ENCODE results near the gene PKNOX2. TPM values are rescaled to one million over a fixed set of nuclear protein-coding genes. Genes with fewer than 3 reads are reported as not detected.

The PKNOX2 gene
- total RNA-seq, 2 experiments from 2014 or later = not detected

DNA sequence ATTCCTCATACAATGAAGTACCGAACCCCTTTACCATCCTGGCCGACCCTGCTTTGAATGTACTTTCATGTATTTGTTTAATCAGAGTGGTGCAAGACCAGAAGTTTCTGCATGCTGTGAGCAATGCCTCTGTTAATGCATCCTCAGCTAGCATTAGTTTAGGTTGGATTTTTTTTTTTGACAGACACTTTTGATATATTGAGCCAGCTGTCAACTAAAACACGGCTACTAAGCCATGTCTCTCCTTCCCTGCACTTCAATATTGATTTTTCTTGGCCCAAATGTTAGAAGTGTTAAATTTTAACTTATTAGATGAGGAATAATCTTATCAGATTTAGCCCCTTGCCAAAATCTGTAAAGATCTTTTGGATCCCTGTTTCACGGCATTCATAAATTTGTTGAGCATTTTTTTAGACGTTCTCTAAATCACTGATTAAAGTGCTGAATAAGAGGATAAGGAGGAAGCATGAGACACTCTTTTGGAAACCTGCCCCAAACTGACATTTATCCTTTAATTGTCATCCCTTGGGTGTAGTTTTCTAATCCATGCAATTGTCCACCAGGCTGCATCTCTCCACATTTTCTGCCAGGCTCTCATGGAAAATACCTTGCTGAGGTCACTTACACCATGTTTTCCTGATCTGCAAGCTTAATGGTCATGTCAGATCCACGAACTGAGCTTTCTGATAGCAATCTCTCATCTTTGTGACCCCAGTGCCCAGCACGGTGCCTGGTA is 200.8 kb downstream of the PKNOX2 start:
- Mint-ChIP-seq H3K36me3 (no peaks in the 10 kb centered on the region), H3K4me1 (ENCODE audit: low read depth) (peaks cover 2% of the 10 kb centered on the region), H3K27ac (no peak overlapping the region), H3K4me3 (no peak overlapping the region), H3K9me3 (no peaks in the 10 kb centered on the region), H3K27me3 (peaks cover 5% of the 10 kb centered on the region)
- ChIA-PET CTCF (no interaction called here), POLR2A (no interaction called here)
- no peak for DNase-seq
- intact Hi-C loops (cut with micrococcal nuclease) = no loop called here

- CTCF ChIA-PET = interaction anchor here (1.0 to 1.2 kb wide), 2 partner anchors 11 to 36 kb away, joined by 3 read pairs; no protein-coding TSS in a partner anchor
- H3K27ac Mint-ChIP-seq = no peak overlapping the region
- peaks cover 2% of the 10 kb centered on the region for H3K4me1 Mint-ChIP-seq (ENCODE audit: low read depth)
- H3K4me3 Mint-ChIP-seq = no peak overlapping the region
- intact Hi-C loops (cut with micrococcal nuclease) = no loop called here
- H3K36me3 Mint-ChIP-seq = no peaks in the 10 kb centered on the region
- DNase-seq = no peak
- H3K27me3 Mint-ChIP-seq = peaks cover 23% of the 10 kb centered on the region
- POLR2A ChIA-PET = no interaction called here
- H3K9me3 Mint-ChIP-seq = no peaks in the 10 kb centered on the region
These were observed 203.2 kb downstream of the PKNOX2 start for GRCh38 chr11:125367710-125368109.

DNA sequence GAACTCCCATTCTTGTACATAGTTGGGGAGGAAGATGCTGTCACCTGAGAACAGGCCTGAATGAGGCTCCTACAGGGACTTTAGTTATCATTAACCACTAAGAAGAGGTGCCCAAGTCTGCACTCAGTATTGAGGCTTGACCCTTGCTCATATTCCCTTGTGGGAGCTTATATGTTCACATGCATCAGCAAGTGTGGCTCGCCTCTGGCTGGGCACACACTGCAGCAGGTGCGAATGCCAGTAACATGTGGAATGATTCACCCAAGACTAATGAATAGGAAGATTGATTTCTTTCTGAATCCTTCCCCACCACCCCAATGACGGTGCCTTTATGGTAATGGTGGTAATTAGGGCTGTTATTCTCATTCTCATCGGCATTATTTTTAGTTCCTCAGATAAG is 204.2 kb downstream of the PKNOX2 start:
- peaks cover 24% of the 10 kb centered on the region for H3K27me3 Mint-ChIP-seq
- H3K4me1 Mint-ChIP-seq (ENCODE audit: low read depth) = peaks cover 2% of the 10 kb centered on the region
- no peak overlapping the region for H3K4me3 Mint-ChIP-seq
- H3K27ac Mint-ChIP-seq = no peak overlapping the region
- H3K9me3 Mint-ChIP-seq = no peaks in the 10 kb centered on the region
- CTCF ChIA-PET = interaction anchor here (1.0 to 1.6 kb wide), 2 partner anchors 23 to 35 kb away, joined by 3 to 4 read pairs; no protein-coding TSS in a partner anchor
- POLR2A ChIA-PET = no interaction called here
- DNase-seq = no peak
- H3K36me3 Mint-ChIP-seq = no peaks in the 10 kb centered on the region
- intact Hi-C loops (cut with micrococcal nuclease) = no loop called here

DNA sequence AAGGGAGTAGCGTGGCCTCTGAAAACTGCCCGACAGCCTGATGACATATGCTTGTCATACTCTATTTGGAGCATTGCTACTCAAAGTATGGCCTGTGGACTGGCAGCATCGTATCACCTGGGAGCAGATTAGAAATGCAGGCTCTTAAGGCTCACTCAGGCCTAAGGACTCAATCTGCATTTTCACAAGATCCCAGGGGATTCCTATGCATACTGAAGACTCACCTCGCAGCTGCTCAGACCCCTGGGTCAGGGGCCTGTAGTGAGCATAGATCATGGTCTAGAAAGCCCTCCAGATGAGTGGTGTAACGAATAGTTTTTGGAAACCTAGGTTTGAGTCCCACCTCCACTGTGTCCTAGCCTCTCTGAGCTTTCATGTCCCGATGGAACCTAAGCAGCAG is 205.3 kb downstream of the PKNOX2 start:
- ChIA-PET POLR2A (no interaction called here), CTCF (interaction anchor here (1.6 kb wide), 1 partner anchor 24 kb away, joined by 4 read pairs; no protein-coding TSS in a partner anchor)
- no peak overlapping the region for H3K27ac Mint-ChIP-seq
- H3K9me3 Mint-ChIP-seq = no peaks in the 10 kb centered on the region
- H3K27me3 Mint-ChIP-seq = peaks cover 24% of the 10 kb centered on the region
- DNase-seq = no peak
- no peak overlapping the region for H3K4me3 Mint-ChIP-seq
- intact Hi-C loops (cut with micrococcal nuclease) = no loop called here
- no peaks in the 10 kb centered on the region for H3K36me3 Mint-ChIP-seq
- H3K4me1 Mint-ChIP-seq (ENCODE audit: low read depth) = no peaks in the 10 kb centered on the region

GRCh38 chr11:125370561-125371389 is 206.2 kb downstream of the PKNOX2 start:
- intact Hi-C loops (cut with micrococcal nuclease) = no loop called here
- Mint-ChIP-seq H3K9me3 (no peaks in the 10 kb centered on the region), H3K27ac (no peak overlapping the region), H3K27me3 (peaks cover 22% of the 10 kb centered on the region), H3K36me3 (no peaks in the 10 kb centered on the region), H3K4me1 (ENCODE audit: low read depth) (no peaks in the 10 kb centered on the region), H3K4me3 (no peak overlapping the region)
- POLR2A ChIA-PET = no interaction called here
- DNase-seq = no peak
- CTCF ChIA-PET = interaction anchor here (1.0 kb wide), 1 partner anchor 25 kb away, joined by 4 read pairs; no protein-coding TSS in a partner anchor

GRCh38 chr11:125371431-125371935 is 206.9 kb downstream of the PKNOX2 start:
- H3K27me3 Mint-ChIP-seq = peaks cover 23% of the 10 kb centered on the region
- H3K4me3 Mint-ChIP-seq = no peak overlapping the region
- H3K4me1 Mint-ChIP-seq (ENCODE audit: low read depth) = no peaks in the 10 kb centered on the region
- intact Hi-C loops (cut with micrococcal nuclease) = no loop called here
- POLR2A ChIA-PET = no interaction called here
- no peak for DNase-seq
- H3K9me3 Mint-ChIP-seq = no peaks in the 10 kb centered on the region
- no peak overlapping the region for H3K27ac Mint-ChIP-seq
- CTCF ChIA-PET = interaction anchor here (1.0 kb wide), 1 partner anchor 25 kb away, joined by 4 read pairs; no protein-coding TSS in a partner anchor
- no peaks in the 10 kb centered on the region for H3K36me3 Mint-ChIP-seq

DNA sequence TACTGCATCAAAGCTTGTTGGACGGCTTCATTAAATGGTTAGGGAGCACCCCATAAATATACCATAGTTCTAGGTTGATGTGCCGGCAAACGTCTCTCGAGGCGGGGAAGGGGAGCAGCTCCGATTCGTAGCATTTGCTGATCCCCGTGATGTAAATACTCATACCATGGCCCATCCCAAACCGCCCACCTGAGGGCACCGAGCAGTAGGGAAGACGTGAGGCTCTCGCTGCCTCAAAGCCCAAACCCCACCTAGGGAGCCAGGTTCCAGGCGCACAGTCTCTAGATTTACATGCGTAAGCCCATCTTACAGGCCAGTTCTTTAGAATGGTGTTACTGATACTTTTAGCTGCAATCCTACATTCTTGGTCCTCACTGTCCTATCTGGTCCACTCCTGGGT is 207.5 kb downstream of the PKNOX2 start:
- no peaks in the 10 kb centered on the region for H3K9me3 Mint-ChIP-seq
- DNase-seq = no peak
- CTCF ChIA-PET = interaction anchor here (0.9 to 1.0 kb wide), 2 partner anchors 24 to 26 kb away, joined by 3 to 4 read pairs; no protein-coding TSS in a partner anchor
- no peaks in the 10 kb centered on the region for H3K4me1 Mint-ChIP-seq (ENCODE audit: low read depth)
- no peak overlapping the region for H3K27ac Mint-ChIP-seq
- intact Hi-C loops (cut with micrococcal nuclease) = no loop called here
- H3K36me3 Mint-ChIP-seq = no peaks in the 10 kb centered on the region
- H3K4me3 Mint-ChIP-seq = no peak overlapping the region
- POLR2A ChIA-PET = no interaction called here
- H3K27me3 Mint-ChIP-seq = peaks cover 25% of the 10 kb centered on the region

- Mint-ChIP-seq H3K27me3 (peaks cover 28% of the 10 kb centered on the region), H3K27ac (no peak overlapping the region)
These were observed 208.4 kb downstream of the PKNOX2 start for GRCh38 chr11:125372911-125373310.

GRCh38 chr11:125373426-125374391 is 209.2 kb downstream of the PKNOX2 start:
- intact Hi-C loops (cut with micrococcal nuclease) = no loop called here
- Mint-ChIP-seq H3K4me3 (no peak overlapping the region), H3K9me3 (no peaks in the 10 kb centered on the region), H3K27me3 (peaks cover 28% of the 10 kb centered on the region), H3K4me1 (ENCODE audit: low read depth) (no peaks in the 10 kb centered on the region), H3K27ac (no peak overlapping the region), H3K36me3 (no peaks in the 10 kb centered on the region)
- ChIA-PET POLR2A (no interaction called here), CTCF (no interaction called here)
- DNase-seq = no peak

More at GRCh38 chr11:125372911-125373310, 208.4 kb downstream of the PKNOX2 start:
- ChIA-PET POLR2A (no interaction called here), CTCF (interaction anchor here (0.9 kb wide), 1 partner anchor 25 kb away, joined by 3 read pairs; no protein-coding TSS in a partner anchor)
- Mint-ChIP-seq H3K36me3 (no peaks in the 10 kb centered on the region), H3K4me1 (ENCODE audit: low read depth) (no peaks in the 10 kb centered on the region), H3K4me3 (no peak overlapping the region), H3K9me3 (no peaks in the 10 kb centered on the region)
- no peak for DNase-seq
- intact Hi-C loops (cut with micrococcal nuclease) = no loop called here

DNA sequence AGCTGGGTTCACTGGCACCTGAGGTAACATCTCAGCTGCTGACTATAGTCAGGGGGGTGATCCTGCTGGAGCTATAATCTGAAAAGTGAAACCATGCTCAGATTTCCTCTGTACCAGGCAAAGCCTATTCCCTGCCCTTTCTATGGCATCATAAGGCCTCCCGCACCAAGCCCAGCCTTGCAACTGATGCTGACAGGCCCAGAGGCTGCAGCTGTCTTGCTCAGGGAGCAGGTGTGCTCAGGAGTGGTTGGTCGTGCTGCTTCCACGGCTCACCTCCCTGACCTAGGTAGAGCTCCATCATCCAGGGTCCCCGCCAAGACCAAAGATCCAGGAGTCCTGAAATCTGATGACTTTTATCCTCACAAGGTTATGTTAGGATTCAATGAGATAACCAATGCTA is 209.8 kb downstream of the PKNOX2 start:
- Mint-ChIP-seq H3K9me3 (no peaks in the 10 kb centered on the region), H3K27ac (no peak overlapping the region), H3K27me3 (peaks cover 29% of the 10 kb centered on the region), H3K4me1 (ENCODE audit: low read depth) (no peaks in the 10 kb centered on the region), H3K4me3 (no peak overlapping the region), H3K36me3 (no peaks in the 10 kb centered on the region)
- intact Hi-C loops (cut with micrococcal nuclease) = no loop called here
- ChIA-PET CTCF (no interaction called here), POLR2A (no interaction called here)
- DNase-seq = no peak

DNA sequence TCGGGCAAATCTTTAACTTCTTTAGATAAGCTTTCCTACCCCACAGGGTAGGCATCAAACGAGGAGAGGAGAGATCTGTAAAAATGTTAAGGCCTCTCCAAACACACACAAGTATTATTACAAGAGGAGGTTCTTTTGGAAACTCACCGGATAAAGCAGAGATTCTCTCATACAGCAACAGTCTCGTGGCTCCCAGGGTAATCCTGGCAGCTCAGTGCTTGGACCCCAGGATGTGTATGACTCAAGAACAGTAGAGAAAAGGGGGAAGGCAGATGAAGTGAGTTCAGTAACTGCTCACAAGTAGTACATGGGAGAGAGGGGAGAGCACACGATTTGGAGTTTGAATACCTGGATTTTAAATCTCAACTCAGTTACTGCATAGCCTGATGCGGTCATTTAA is 210.6 kb downstream of the PKNOX2 start:
- H3K9me3 Mint-ChIP-seq = no peaks in the 10 kb centered on the region
- intact Hi-C loops (cut with micrococcal nuclease) = no loop called here
- H3K36me3 Mint-ChIP-seq = no peaks in the 10 kb centered on the region
- peaks cover 32% of the 10 kb centered on the region for H3K27me3 Mint-ChIP-seq
- no peak overlapping the region for H3K27ac Mint-ChIP-seq
- ChIA-PET POLR2A (no interaction called here), CTCF (no interaction called here)
- H3K4me1 Mint-ChIP-seq (ENCODE audit: low read depth) = no peaks in the 10 kb centered on the region
- DNase-seq = no peak
- H3K4me3 Mint-ChIP-seq = no peak overlapping the region

Data from activated CD4-positive, alpha-beta memory T cell treated with anti-CD3 and anti-CD28 coated beads for 36 hours (primary cell).